ENCODE results near the gene TFR2. TPM values are rescaled to one million over a fixed set of nuclear protein-coding genes. Genes with fewer than 3 reads are reported as not detected.

The TFR2 gene
- total and polyA plus RNA-seq, 2 donors (not counting 1 experiment from before 2014, with no cell fraction given), result 0.16 TPM; not detected in 1

DNA sequence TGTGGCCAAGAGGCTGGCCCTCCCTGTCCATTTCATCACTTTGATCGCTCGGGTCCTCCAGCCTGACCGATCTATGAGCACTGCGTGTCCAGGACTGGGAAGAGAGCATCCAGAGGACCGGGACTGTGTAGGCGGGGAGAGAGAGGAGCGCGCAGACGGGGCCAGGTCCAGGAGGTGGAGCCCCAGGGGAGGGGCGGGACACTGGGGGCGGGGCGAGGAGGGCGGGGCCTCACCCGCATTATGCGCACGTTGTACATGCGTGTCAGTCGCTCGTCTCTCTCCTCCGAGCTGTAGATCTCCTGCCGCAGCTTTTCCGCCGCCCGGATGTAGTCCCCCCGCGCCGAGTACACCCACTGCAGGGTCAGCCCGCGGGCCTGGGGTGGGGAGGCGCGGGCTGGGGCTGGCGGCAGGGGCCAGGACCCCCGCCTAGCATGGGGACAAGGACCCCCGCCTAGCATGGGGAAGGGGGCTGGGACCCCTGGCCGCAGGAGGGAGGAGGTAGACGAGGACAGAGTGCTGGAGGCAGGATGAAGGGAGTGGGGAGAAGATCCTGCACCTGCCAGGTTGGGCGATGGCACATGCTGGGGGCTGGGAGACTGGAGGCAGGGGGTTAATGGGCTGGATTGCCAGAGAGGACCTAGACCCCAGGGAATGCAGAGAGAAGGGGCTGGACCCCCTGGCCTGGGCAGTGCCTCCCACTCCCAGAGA, 14.7 kb downstream of the TFR2 start:
- Histone ChIP-seq H2AFZ (ENCODE audit: low read length) (peak overlapping the region; percentile 76), H3K27ac (ENCODE audit: insufficient read depth, low read length) (no peak overlapping the region), H3K27me3 (ENCODE audit: control insufficient read depth, insufficient read depth, low read length) (no peaks in the 10 kb centered on the region), H4K20me1 (ENCODE audit: control insufficient read depth, extremely low read depth, insufficient read depth, low read length) (no peaks in the 10 kb centered on the region), H3K4me3 (replicated peaks in 1 of 4; ENCODE audit: control extremely low read depth in 1 of 4, insufficient read depth in 1 of 4, low read depth in 3 of 4, low read length in 4 of 4) (peak overlapping the region in 3 of 4 experiments; percentile 23 to 44 (median 29)), H3K9me3 (ENCODE audit: control insufficient read depth, insufficient read depth, low read depth, low read length) (no peaks in the 10 kb centered on the region), H3K36me3 (ENCODE audit: control insufficient read depth, insufficient read depth, low read length) (no peaks in the 10 kb centered on the region), H3K9ac (ENCODE audit: insufficient read depth, low read length) (peak overlapping the region; percentile 30), H3K4me2 (ENCODE audit: extremely low read depth, insufficient read depth, low read length) (peak overlapping the region; percentile 78), H3K4me1 (ENCODE audit: control insufficient read depth, extremely low read depth, insufficient read depth, low read length) (no peaks in the 10 kb centered on the region), H3K79me2 (ENCODE audit: control insufficient read depth, insufficient read depth, low read length) (no peaks in the 10 kb centered on the region)
- peak; percentile 74 to 79 for DNase-seq (ENCODE audit: low read depth in 2 of 2)
- no peak for TF ChIP-seq EZH2 (IDR thresholded peaks at IDR 0.05; ENCODE audit: low read length, missing control alignments)
- TF ChIP-seq, protein P1, sequence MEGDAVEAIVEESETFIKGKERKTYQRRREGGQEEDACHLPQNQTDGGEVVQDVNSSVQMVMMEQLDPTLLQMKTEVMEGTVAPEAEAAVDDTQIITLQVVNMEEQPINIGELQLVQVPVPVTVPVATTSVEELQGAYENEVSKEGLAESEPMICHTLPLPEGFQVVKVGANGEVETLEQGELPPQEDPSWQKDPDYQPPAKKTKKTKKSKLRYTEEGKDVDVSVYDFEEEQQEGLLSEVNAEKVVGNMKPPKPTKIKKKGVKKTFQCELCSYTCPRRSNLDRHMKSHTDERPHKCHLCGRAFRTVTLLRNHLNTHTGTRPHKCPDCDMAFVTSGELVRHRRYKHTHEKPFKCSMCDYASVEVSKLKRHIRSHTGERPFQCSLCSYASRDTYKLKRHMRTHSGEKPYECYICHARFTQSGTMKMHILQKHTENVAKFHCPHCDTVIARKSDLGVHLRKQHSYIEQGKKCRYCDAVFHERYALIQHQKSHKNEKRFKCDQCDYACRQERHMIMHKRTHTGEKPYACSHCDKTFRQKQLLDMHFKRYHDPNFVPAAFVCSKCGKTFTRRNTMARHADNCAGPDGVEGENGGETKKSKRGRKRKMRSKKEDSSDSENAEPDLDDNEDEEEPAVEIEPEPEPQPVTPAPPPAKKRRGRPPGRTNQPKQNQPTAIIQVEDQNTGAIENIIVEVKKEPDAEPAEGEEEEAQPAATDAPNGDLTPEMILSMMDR (conservative IDR thresholded peaks at IDR 0.05 in 1 of 2, IDR thresholded peaks at IDR 0.05 in 1 of 2; ENCODE audit: low read depth in 1 of 2, low read length in 2 of 2), result no peak

DNA sequence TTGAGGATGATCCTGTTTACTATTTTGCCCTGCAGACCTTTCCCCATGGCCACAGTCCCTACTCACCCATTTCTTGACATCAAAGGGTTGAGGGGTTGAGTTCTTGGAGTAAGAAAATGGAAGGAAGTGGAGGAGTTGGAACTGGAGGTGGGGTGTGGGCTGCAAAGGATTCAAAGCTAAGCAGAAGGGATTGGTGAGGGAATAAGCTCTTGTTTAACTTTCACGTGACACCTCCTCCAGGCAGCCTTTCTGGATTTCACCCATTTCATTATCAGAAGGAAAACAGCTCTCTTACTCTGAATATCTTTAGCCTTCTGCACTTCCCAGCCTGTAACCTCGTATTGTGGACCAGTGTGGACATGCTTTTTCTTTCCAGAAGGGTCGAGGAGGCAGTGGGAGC, 15.3 kb downstream of the TFR2 start:
- Histone ChIP-seq H3K9me3 (ENCODE audit: control insufficient read depth, insufficient read depth, low read depth, low read length) (no peaks in the 10 kb centered on the region), H3K4me1 (ENCODE audit: control insufficient read depth, extremely low read depth, insufficient read depth, low read length) (no peaks in the 10 kb centered on the region), H3K9ac (ENCODE audit: insufficient read depth, low read length) (no peak overlapping the region), H3K27me3 (ENCODE audit: control insufficient read depth, insufficient read depth, low read length) (no peaks in the 10 kb centered on the region), H2AFZ (ENCODE audit: low read length) (no peak overlapping the region), H4K20me1 (ENCODE audit: control insufficient read depth, extremely low read depth, insufficient read depth, low read length) (no peaks in the 10 kb centered on the region), H3K36me3 (ENCODE audit: control insufficient read depth, insufficient read depth, low read length) (no peaks in the 10 kb centered on the region), H3K4me3 (replicated peaks in 1 of 4; ENCODE audit: control extremely low read depth in 1 of 4, insufficient read depth in 1 of 4, low read depth in 3 of 4, low read length in 4 of 4) (peak overlapping the region in 2 of 4 experiments; percentile 23 to 38), H3K4me2 (ENCODE audit: extremely low read depth, insufficient read depth, low read length) (no peak overlapping the region), H3K27ac (ENCODE audit: insufficient read depth, low read length) (no peak overlapping the region), H3K79me2 (ENCODE audit: control insufficient read depth, insufficient read depth, low read length) (no peaks in the 10 kb centered on the region)
- DNase-seq (ENCODE audit: low read depth in 2 of 2), result no peak
- TF ChIP-seq, protein P1 (conservative IDR thresholded peaks at IDR 0.05 in 1 of 2, IDR thresholded peaks at IDR 0.05 in 1 of 2; ENCODE audit: low read depth in 1 of 2, low read length in 2 of 2), result no peak
- TF ChIP-seq EZH2 (IDR thresholded peaks at IDR 0.05; ENCODE audit: low read length, missing control alignments), result no peak

DNA sequence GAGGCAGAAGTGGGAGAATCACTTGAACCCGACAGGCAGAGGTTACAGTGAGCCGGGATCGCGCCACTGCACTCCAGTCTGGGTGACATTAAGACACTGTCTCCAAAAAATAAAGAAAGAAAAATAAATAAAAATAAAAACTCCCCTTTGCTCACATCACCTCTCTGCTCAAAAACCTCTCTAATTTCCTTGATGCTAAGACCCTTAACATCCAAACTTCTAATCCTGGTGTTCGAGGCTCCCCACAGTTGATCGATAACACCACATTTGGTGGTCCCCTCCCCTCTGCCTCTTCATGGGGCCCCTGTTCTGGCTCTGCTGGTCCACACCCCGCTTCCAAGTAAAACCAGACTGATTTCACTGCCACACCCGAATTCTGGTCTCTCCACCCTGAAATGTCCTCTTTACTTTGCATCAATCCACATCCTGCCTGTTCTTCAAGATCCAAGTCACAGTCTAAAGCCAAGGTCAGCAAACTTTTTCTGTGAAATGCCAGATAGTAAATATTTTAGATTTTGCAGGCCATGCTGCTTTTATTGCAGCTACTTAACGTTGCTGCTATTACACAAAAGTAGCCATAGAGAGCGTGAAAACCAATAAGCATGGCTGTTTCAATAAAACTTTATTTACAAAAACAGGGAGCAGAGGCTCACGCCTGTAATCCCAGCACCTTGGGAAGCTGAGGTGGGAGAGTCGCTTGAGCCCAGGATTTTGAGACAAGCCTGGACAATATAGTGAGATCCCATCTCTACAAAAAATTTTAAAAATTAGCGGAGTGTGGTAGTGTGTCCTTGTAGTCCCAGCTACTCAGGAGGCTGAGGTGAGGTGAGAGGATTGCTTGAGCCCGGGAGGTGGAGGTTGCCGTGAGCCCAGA, 17.2 kb downstream of the TFR2 start:
- TF ChIP-seq, protein P1 (conservative IDR thresholded peaks at IDR 0.05 in 1 of 2, IDR thresholded peaks at IDR 0.05 in 1 of 2; ENCODE audit: low read depth in 1 of 2, low read length in 2 of 2), result no peak
- no peak for TF ChIP-seq EZH2 (IDR thresholded peaks at IDR 0.05; ENCODE audit: low read length, missing control alignments)
- no peaks in the 10 kb centered on the region for H3K36me3 ChIP-seq (ENCODE audit: control insufficient read depth, insufficient read depth, low read length)
- no peaks in the 10 kb centered on the region for H3K79me2 ChIP-seq (ENCODE audit: control insufficient read depth, insufficient read depth, low read length)
- H3K4me2 ChIP-seq (ENCODE audit: extremely low read depth, insufficient read depth, low read length), result no peak overlapping the region
- no peak for DNase-seq (ENCODE audit: low read depth in 2 of 2)
- H3K4me1 ChIP-seq (ENCODE audit: control insufficient read depth, extremely low read depth, insufficient read depth, low read length), result no peaks in the 10 kb centered on the region
- H3K27ac ChIP-seq (ENCODE audit: insufficient read depth, low read length), result no peak overlapping the region
- H4K20me1 ChIP-seq (ENCODE audit: control insufficient read depth, extremely low read depth, insufficient read depth, low read length), result no peaks in the 10 kb centered on the region
- H3K9me3 ChIP-seq (ENCODE audit: control insufficient read depth, insufficient read depth, low read depth, low read length), result no peaks in the 10 kb centered on the region
- no peaks in the 10 kb centered on the region for H3K27me3 ChIP-seq (ENCODE audit: control insufficient read depth, insufficient read depth, low read length)
- H2AFZ ChIP-seq (ENCODE audit: low read length), result no peak overlapping the region
- H3K4me3 ChIP-seq (replicated peaks in 1 of 4; ENCODE audit: control extremely low read depth in 1 of 4, insufficient read depth in 1 of 4, low read depth in 3 of 4, low read length in 4 of 4), result no peak overlapping the region
- no peak overlapping the region for H3K9ac ChIP-seq (ENCODE audit: insufficient read depth, low read length)

All from fibroblast of lung (primary cell).